ENCODE measurements around the gene MLLT1.

The MLLT1 gene

GRCh38 chr19:6247007-6247288, 32.8 kb downstream of the MLLT1 start:
- Histone ChIP-seq H3K36me3 (replicated peaks; ENCODE audit: low read depth, low read length) (peaks cover 32% of the 10 kb centered on the region), H4K20me1 (ENCODE audit: insufficient read depth, low read length) (peaks cover 48% of the 10 kb centered on the region), H3K79me2 (ENCODE audit: low read length) (peaks cover 97% of the 10 kb centered on the region)

DNA sequence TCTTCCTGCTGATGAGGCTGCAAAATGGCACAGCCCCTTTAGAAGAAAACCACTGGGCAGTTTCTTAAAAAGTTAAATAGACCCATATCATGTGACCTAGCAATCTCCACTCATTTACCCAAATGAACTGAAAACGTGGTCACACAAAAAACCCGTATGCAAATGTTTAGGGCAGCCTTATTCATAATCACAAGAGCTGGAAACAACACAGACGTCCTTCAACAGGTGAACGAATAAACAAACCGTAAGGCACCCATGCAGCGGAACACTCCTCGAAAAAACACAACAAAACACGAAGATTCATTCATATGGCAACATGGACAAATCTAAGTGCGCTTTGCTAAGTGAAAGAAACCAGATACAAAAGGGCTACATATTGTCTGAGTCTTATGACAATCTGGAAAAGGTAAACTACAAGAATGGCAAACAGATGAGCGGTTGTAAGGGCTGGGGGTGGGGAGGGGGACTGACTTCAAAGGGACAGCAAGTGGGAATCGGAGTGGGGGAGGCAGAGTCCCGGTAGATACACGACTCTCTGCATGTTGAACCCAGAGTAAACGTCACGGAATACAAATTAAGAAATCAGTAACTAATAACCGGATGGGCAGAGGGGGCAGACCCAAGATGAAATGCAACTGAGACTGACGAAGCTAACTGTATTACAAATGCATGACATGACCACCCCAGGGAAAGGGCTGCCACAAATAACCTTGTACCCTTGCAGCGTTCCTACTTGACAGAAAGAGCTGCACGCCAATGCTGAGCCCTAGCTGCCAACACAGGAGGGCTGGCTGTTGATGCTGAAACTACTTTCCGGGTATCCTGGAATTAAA, 33.4 kb downstream of the MLLT1 start:
- Histone ChIP-seq H2AFZ (ENCODE audit: low read depth, low read length) (no peak overlapping the region), H3K79me2 (ENCODE audit: low read length) (peaks cover 97% of the 10 kb centered on the region), H3K27me3 (ENCODE audit: low read depth, low read length) (no peaks in the 10 kb centered on the region), H3K4me2 (ENCODE audit: low read length) (no peak overlapping the region), H3K9me3 (ENCODE audit: insufficient read depth, low read length) (no peaks in the 10 kb centered on the region), H3K36me3 (replicated peaks; ENCODE audit: low read depth, low read length) (peaks cover 32% of the 10 kb centered on the region), H3K27ac (ENCODE audit: low read length) (no peak overlapping the region), H3K4me1 (ENCODE audit: low read length) (peaks cover 20% of the 10 kb centered on the region), H3K4me3 (ENCODE audit: low read length) (no peak overlapping the region), H4K20me1 (ENCODE audit: insufficient read depth, low read length) (peaks cover 42% of the 10 kb centered on the region), H3K9ac (ENCODE audit: low read length) (no peak overlapping the region)
- TF ChIP-seq EZH2phosphoT487 (IDR thresholded peaks at IDR 0.05; ENCODE audit: low read depth) (no peak), CTCF (IDR thresholded peaks at IDR 0.05; ENCODE audit: low read depth, low read length) (no peak)

More at GRCh38 chr19:6247007-6247288, 32.8 kb downstream of the MLLT1 start:
- no peak for TF ChIP-seq CTCF (IDR thresholded peaks at IDR 0.05; ENCODE audit: low read depth, low read length)
- no peak for TF ChIP-seq EZH2phosphoT487 (IDR thresholded peaks at IDR 0.05; ENCODE audit: low read depth)
- H3K27me3 ChIP-seq (ENCODE audit: low read depth, low read length) = no peaks in the 10 kb centered on the region
- no peak overlapping the region for H3K27ac ChIP-seq (ENCODE audit: low read length)
- peaks cover 20% of the 10 kb centered on the region for H3K4me1 ChIP-seq (ENCODE audit: low read length)
- no peaks in the 10 kb centered on the region for H3K9me3 ChIP-seq (ENCODE audit: insufficient read depth, low read length)
- no peak overlapping the region for H3K4me3 ChIP-seq (ENCODE audit: low read length)
- H3K4me2 ChIP-seq (ENCODE audit: low read length) = no peak overlapping the region
- no peak overlapping the region for H3K9ac ChIP-seq (ENCODE audit: low read length)
- H2AFZ ChIP-seq (ENCODE audit: low read depth, low read length) = no peak overlapping the region

DNA sequence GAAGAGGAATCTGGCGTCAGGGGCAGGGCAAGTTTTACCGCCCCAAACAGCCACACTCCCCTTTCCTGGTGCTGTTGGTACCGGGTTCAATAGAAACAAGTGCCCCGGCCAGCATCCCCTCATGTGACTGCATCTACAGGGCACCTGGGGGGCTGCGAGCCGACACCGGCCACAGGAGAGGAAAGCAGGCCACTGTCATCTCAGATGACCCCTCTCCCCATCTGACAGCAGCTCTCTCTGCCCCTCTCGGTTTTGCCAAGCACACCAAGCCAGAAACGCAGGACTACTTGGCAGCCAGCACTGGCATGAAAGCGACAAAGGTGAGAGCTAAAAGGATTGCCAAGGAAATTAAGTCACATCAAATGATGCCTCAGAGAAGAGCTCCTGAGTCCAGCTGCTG, 37.1 kb downstream of the MLLT1 start:
- Histone ChIP-seq H4K20me1 (ENCODE audit: insufficient read depth, low read length) (peaks cover 55% of the 10 kb centered on the region), H3K4me2 (ENCODE audit: low read length) (no peak overlapping the region), H3K79me2 (ENCODE audit: low read length) (peaks cover 99% of the 10 kb centered on the region), H3K4me3 (ENCODE audit: low read length) (no peak overlapping the region), H3K4me1 (ENCODE audit: low read length) (peaks cover 20% of the 10 kb centered on the region), H3K9ac (ENCODE audit: low read length) (no peak overlapping the region), H3K36me3 (replicated peaks; ENCODE audit: low read depth, low read length) (peaks cover 25% of the 10 kb centered on the region), H3K9me3 (ENCODE audit: insufficient read depth, low read length) (no peaks in the 10 kb centered on the region), H2AFZ (ENCODE audit: low read depth, low read length) (no peak overlapping the region), H3K27me3 (ENCODE audit: low read depth, low read length) (no peaks in the 10 kb centered on the region), H3K27ac (ENCODE audit: low read length) (no peak overlapping the region)
- no peak for TF ChIP-seq EZH2phosphoT487 (IDR thresholded peaks at IDR 0.05; ENCODE audit: low read depth)
- no peak for TF ChIP-seq CTCF (IDR thresholded peaks at IDR 0.05; ENCODE audit: low read depth, low read length)

DNA sequence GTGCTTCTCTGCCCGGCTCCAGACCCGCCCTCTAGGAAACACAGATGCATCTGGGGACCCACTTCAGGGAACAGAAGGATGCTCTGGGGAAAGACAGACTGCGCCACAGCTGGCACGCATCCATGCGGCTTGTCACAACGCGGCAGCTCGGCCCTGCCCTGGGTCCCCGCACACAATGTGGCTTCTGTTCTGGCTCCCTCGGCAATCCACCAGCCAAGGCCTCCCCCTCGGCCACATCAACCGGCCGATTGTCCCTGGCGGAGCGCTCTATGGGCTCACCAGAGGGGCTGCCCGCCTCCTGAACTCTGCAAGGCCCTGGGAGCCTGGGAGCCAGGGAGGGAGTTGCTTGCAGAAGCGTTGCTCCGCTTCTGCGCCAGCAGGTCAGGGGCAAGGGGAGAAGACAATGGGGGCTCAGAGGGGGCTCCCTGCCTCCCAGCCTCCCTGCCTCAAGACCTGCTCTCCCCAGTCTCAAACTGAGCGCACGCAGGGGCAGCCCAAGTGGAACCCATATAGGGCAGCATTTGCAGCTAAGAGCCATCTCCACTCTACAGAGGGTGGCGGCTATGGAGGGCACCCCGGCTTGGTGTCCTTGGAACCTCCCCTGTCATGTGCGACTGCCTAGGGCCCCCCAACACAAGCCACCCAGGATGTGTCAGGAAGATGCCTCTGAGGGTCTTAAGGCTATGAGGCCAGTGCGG, 37.9 kb downstream of the MLLT1 start:
- Histone ChIP-seq H3K27ac (ENCODE audit: low read length) (no peak overlapping the region), H3K4me2 (ENCODE audit: low read length) (no peak overlapping the region), H3K9me3 (ENCODE audit: insufficient read depth, low read length) (no peaks in the 10 kb centered on the region), H3K4me1 (ENCODE audit: low read length) (peaks cover 20% of the 10 kb centered on the region), H3K79me2 (ENCODE audit: low read length) (peaks cover 98% of the 10 kb centered on the region), H3K4me3 (ENCODE audit: low read length) (no peak overlapping the region), H3K27me3 (ENCODE audit: low read depth, low read length) (no peaks in the 10 kb centered on the region), H4K20me1 (ENCODE audit: insufficient read depth, low read length) (peaks cover 57% of the 10 kb centered on the region), H3K36me3 (replicated peaks; ENCODE audit: low read depth, low read length) (peaks cover 16% of the 10 kb centered on the region), H3K9ac (ENCODE audit: low read length) (no peak overlapping the region), H2AFZ (ENCODE audit: low read depth, low read length) (no peak overlapping the region)
- TF ChIP-seq EZH2phosphoT487 (IDR thresholded peaks at IDR 0.05; ENCODE audit: low read depth) (no peak), CTCF (IDR thresholded peaks at IDR 0.05; ENCODE audit: low read depth, low read length) (no peak)
